Type B pancreatic cell (in vitro differentiated cells): ENCODE data around the gene SLC23A2. TPM values are rescaled to one million over a fixed set of nuclear protein-coding genes. Genes with fewer than 3 reads are reported as not detected.

Experiments
- DNase-seq: peaks from one replicate; pipeline ENCODE4 v3.0.0; 2021; ENCODE audit warnings: mixed read lengths; ENCODE audit not compliant: unreplicated experiment; ENCODE audit errors: extremely low spot score
- H3K27ac Mint-ChIP-seq: 2 replicates; pipeline ENCODE4 v1.8.0; 2021; ENCODE audit warnings: mild to moderate bottlenecking, mixed read lengths
- H3K27me3 Mint-ChIP-seq: 2 replicates; pipeline ENCODE4 v1.8.0; 2021; ENCODE audit warnings: mixed read lengths
- H3K36me3 Mint-ChIP-seq: 2 replicates; pipeline ENCODE4 v1.8.0; 2021; ENCODE audit warnings: mixed read lengths
- H3K4me1 Mint-ChIP-seq: one replicate; pipeline ENCODE4 v1.8.0; 2021; ENCODE audit warnings: mixed read lengths; ENCODE audit not compliant: unreplicated experiment
- H3K4me3 Mint-ChIP-seq: 2 replicates; pipeline ENCODE4 v1.8.0; 2021; ENCODE audit warnings: mild to moderate bottlenecking, mixed read lengths
- H3K9me3 Mint-ChIP-seq: 2 replicates; pipeline ENCODE4 v1.8.0; 2021; ENCODE audit warnings: mixed read lengths
- CTCF ChIP-seq: fragments of 200-600 bp; sonication (generic); conservative IDR thresholded peaks from 2 replicates; pipeline ENCODE4 v1.5.0; 2021; ENCODE audit warnings: antibody characterized with exemption, mild to moderate bottlenecking
- total RNA-seq: library from RNA; stranded (reverse); gene quantifications from 2 replicates; pipeline ENCODE4 v1.2.1, GENCODE V29; 2021; ENCODE audit warnings: low replicate concordance

SLC23A2 gene
- total RNA-seq, 1 donor from 2014 or later = 19.6 TPM

- no peak for TF ChIP-seq CTCF
- no peaks in the 10 kb centered on the region for H3K27me3 Mint-ChIP-seq
- H3K27ac Mint-ChIP-seq = no peak overlapping the region
- peaks cover 28% of the 10 kb centered on the region for H3K4me1 Mint-ChIP-seq
- no peak for DNase-seq
- no peaks in the 10 kb centered on the region for H3K9me3 Mint-ChIP-seq
- peaks cover 15% of the 10 kb centered on the region for H3K36me3 Mint-ChIP-seq
- no peak overlapping the region for H3K4me3 Mint-ChIP-seq
These were observed 105.1 kb downstream of the SLC23A2 start for GRCh38 chr20:4896119-4896702.

GRCh38 chr20:4894981-4895381, 106.3 kb downstream of the SLC23A2 start:
- no peaks in the 10 kb centered on the region for H3K27me3 Mint-ChIP-seq

GRCh38 chr20:4894409-4894808, 106.9 kb downstream of the SLC23A2 start:
- peaks cover 28% of the 10 kb centered on the region for H3K4me1 Mint-ChIP-seq
- no peak overlapping the region for H3K4me3 Mint-ChIP-seq
- H3K27ac Mint-ChIP-seq = no peak overlapping the region
- no peak for DNase-seq
- TF ChIP-seq CTCF = no peak
- no peaks in the 10 kb centered on the region for H3K27me3 Mint-ChIP-seq
- H3K36me3 Mint-ChIP-seq = peaks cover 12% of the 10 kb centered on the region
- no peaks in the 10 kb centered on the region for H3K9me3 Mint-ChIP-seq

More at GRCh38 chr20:4894981-4895381, 106.3 kb downstream of the SLC23A2 start:
- Mint-ChIP-seq H3K27ac (no peak overlapping the region), H3K36me3 (peaks cover 12% of the 10 kb centered on the region), H3K4me3 (no peak overlapping the region), H3K9me3 (no peaks in the 10 kb centered on the region), H3K4me1 (peaks cover 28% of the 10 kb centered on the region)
- no peak for DNase-seq
- no peak for TF ChIP-seq CTCF

- TF ChIP-seq CTCF = no peak
- DNase-seq = no peak
- peak overlapping the region; percentile 16 for H3K27ac Mint-ChIP-seq
- H3K9me3 Mint-ChIP-seq = no peaks in the 10 kb centered on the region
- H3K4me3 Mint-ChIP-seq = no peak overlapping the region
- H3K4me1 Mint-ChIP-seq = peaks cover 28% of the 10 kb centered on the region
- H3K36me3 Mint-ChIP-seq = peaks cover 16% of the 10 kb centered on the region
- H3K27me3 Mint-ChIP-seq = no peaks in the 10 kb centered on the region
These were observed 107.6 kb downstream of the SLC23A2 start for GRCh38 chr20:4893709-4894108.

- no peak for DNase-seq
- Mint-ChIP-seq H3K27ac (no peak overlapping the region), H3K4me1 (peaks cover 19% of the 10 kb centered on the region), H3K9me3 (no peaks in the 10 kb centered on the region), H3K27me3 (no peaks in the 10 kb centered on the region), H3K36me3 (peaks cover 19% of the 10 kb centered on the region), H3K4me3 (no peak overlapping the region)
- TF ChIP-seq CTCF = no peak
These were observed 109.3 kb downstream of the SLC23A2 start for GRCh38 chr20:4891997-4892396.
